ENCODE measurements around the gene SUGP2. TPM values are rescaled to one million over a fixed set of nuclear protein-coding genes. Genes with fewer than 3 reads are reported as not detected.

SUGP2 gene
- total and polyA plus RNA-seq, 9 of the 15 experiments (the other 6 are each of a cell fraction or from before 2014, with no cell fraction given) = 13.1 to 101 (median 63.1) TPM

- TF ChIP-seq, protein P1, sequence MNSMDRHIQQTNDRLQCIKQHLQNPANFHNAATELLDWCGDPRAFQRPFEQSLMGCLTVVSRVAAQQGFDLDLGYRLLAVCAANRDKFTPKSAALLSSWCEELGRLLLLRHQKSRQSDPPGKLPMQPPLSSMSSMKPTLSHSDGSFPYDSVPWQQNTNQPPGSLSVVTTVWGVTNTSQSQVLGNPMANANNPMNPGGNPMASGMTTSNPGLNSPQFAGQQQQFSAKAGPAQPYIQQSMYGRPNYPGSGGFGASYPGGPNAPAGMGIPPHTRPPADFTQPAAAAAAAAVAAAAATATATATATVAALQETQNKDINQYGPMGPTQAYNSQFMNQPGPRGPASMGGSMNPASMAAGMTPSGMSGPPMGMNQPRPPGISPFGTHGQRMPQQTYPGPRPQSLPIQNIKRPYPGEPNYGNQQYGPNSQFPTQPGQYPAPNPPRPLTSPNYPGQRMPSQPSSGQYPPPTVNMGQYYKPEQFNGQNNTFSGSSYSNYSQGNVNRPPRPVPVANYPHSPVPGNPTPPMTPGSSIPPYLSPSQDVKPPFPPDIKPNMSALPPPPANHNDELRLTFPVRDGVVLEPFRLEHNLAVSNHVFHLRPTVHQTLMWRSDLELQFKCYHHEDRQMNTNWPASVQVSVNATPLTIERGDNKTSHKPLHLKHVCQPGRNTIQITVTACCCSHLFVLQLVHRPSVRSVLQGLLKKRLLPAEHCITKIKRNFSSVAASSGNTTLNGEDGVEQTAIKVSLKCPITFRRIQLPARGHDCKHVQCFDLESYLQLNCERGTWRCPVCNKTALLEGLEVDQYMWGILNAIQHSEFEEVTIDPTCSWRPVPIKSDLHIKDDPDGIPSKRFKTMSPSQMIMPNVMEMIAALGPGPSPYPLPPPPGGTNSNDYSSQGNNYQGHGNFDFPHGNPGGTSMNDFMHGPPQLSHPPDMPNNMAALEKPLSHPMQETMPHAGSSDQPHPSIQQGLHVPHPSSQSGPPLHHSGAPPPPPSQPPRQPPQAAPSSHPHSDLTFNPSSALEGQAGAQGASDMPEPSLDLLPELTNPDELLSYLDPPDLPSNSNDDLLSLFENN (IDR thresholded peaks at IDR 0.05; ENCODE audit: low read depth in 2 of 2, low read length in 2 of 2) = no peak
- TF ChIP-seq FOS (IDR thresholded peaks at IDR 0.05; ENCODE audit: extremely low read depth, insufficient read length) = peak; percentile 98
- TF ChIP-seq TRIM28 (IDR thresholded peaks at IDR 0.05) = no peak
- TF ChIP-seq, protein P2, sequence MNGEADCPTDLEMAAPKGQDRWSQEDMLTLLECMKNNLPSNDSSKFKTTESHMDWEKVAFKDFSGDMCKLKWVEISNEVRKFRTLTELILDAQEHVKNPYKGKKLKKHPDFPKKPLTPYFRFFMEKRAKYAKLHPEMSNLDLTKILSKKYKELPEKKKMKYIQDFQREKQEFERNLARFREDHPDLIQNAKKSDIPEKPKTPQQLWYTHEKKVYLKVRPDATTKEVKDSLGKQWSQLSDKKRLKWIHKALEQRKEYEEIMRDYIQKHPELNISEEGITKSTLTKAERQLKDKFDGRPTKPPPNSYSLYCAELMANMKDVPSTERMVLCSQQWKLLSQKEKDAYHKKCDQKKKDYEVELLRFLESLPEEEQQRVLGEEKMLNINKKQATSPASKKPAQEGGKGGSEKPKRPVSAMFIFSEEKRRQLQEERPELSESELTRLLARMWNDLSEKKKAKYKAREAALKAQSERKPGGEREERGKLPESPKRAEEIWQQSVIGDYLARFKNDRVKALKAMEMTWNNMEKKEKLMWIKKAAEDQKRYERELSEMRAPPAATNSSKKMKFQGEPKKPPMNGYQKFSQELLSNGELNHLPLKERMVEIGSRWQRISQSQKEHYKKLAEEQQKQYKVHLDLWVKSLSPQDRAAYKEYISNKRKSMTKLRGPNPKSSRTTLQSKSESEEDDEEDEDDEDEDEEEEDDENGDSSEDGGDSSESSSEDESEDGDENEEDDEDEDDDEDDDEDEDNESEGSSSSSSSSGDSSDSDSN (IDR thresholded peaks at IDR 0.05; ENCODE audit: borderline replicate concordance in 1 of 2, low read depth in 2 of 2, low read length in 2 of 2) = 0 out of 4 replicates have a peak, but pooled peaks of 1 of the 2 experiments have one; percentile 15
- TF ChIP-seq SMARCC2 (IDR thresholded peaks at IDR 0.05; ENCODE audit: low read depth) = no peak
- TF ChIP-seq HSF4 (CRISPR knock-in tag; IDR thresholded peaks at IDR 0.05; ENCODE audit: borderline replicate concordance) = no peak
- TF ChIP-seq ZNF197 (CRISPR knock-in tag; IDR thresholded peaks at IDR 0.05; ENCODE audit: low read depth) = no peak
- TF ChIP-seq, protein P3, sequence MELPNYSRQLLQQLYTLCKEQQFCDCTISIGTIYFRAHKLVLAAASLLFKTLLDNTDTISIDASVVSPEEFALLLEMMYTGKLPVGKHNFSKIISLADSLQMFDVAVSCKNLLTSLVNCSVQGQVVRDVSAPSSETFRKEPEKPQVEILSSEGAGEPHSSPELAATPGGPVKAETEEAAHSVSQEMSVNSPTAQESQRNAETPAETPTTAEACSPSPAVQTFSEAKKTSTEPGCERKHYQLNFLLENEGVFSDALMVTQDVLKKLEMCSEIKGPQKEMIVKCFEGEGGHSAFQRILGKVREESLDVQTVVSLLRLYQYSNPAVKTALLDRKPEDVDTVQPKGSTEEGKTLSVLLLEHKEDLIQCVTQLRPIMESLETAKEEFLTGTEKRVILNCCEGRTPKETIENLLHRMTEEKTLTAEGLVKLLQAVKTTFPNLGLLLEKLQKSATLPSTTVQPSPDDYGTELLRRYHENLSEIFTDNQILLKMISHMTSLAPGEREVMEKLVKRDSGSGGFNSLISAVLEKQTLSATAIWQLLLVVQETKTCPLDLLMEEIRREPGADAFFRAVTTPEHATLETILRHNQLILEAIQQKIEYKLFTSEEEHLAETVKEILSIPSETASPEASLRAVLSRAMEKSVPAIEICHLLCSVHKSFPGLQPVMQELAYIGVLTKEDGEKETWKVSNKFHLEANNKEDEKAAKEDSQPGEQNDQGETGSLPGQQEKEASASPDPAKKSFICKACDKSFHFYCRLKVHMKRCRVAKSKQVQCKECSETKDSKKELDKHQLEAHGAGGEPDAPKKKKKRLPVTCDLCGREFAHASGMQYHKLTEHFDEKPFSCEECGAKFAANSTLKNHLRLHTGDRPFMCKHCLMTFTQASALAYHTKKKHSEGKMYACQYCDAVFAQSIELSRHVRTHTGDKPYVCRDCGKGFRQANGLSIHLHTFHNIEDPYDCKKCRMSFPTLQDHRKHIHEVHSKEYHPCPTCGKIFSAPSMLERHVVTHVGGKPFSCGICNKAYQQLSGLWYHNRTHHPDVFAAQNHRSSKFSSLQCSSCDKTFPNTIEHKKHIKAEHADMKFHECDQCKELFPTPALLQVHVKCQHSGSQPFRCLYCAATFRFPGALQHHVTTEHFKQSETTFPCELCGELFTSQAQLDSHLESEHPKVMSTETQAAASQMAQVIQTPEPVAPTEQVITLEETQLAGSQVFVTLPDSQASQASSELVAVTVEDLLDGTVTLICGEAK (IDR thresholded peaks at IDR 0.05) = peak; percentile 50; the same call in 1 of the 2 replicates
- TF ChIP-seq, protein P3 (CRISPR knock-in tag; IDR thresholded peaks at IDR 0.05) = no peak
Measured at GRCh38 chr19:19063183-19064097, 30.1 kb upstream of the SUGP2 start, which contains the start of gene SLC25A42 (continued).

Data from K562 (cell line).